GM12878 (cell line): ENCODE data around the gene DPP6. TPM values are rescaled to one million over a fixed set of nuclear protein-coding genes. Genes with fewer than 3 reads are reported as not detected.

Source experiments
- ASH2L ChIP-seq: fragments of 300-600, 200-600 bp; sonication (generic); IDR thresholded peaks from 2 replicates; pipeline ENCODE4 v1.6.1; 2017; ENCODE audit warnings: low read depth, mild to moderate bottlenecking, borderline replicate concordance
- ATF2 ChIP-seq: IDR thresholded peaks from 2 replicates; pipeline ENCODE4 v1.6.1; 2012; ENCODE audit warnings: low read length, inconsistent platforms
- BRCA1 ChIP-seq: IDR thresholded peaks from 2 replicates; pipeline ENCODE4 v1.6.1; 2011; ENCODE audit warnings: low read depth, low read length, improper control_type of control experiment
- EED ChIP-seq: sonication (generic); IDR thresholded peaks from 2 replicates; pipeline ENCODE4 v1.6.1; 2016; ENCODE audit warnings: antibody characterized with exemption, low read depth
- EP300 ChIP-seq, 2 experiments: fragments of 150-350 bp in 1 of 2; IDR thresholded peaks; 2 replicates each; pipeline ENCODE4 v1.6.1; 2011 to 2012; ENCODE audit warnings: low read depth in 2 of 2, low read length in 2 of 2, borderline replicate concordance in 1 of 2, improper control_type of control experiment in 1 of 2, inconsistent platforms in 1 of 2; ENCODE audit not compliant: control insufficient read depth in 1 of 2
- ETV6 ChIP-seq, 2 experiments: fragments of 450-650 bp in 1 of 2; IDR thresholded peaks in 1 of 2; conservative IDR thresholded peaks in 1 of 2; 2 replicates each; pipeline ENCODE4 v1.6.1; 2014; ENCODE audit warnings: antibody characterized with exemption in 1 of 2, borderline replicate concordance in 1 of 2, low read depth in 1 of 2, mild to moderate bottlenecking in 1 of 2, moderate library complexity in 1 of 2
- GATAD2B ChIP-seq: fragments of 450-650 bp; conservative IDR thresholded peaks from 2 replicates; pipeline ENCODE4 v1.6.1; 2017; ENCODE audit warnings: low read depth, mild to moderate bottlenecking, moderate library complexity
- IKZF1 ChIP-seq: fragments of 450-650 bp; conservative IDR thresholded peaks from 2 replicates; pipeline ENCODE4 v1.6.1; 2017; ENCODE audit warnings: antibody characterized with exemption, mild to moderate bottlenecking
- IKZF2 ChIP-seq, 2 experiments: fragments of 450-650 bp; IDR thresholded peaks; 2 replicates each; pipeline ENCODE4 v1.6.1; 2017; ENCODE audit warnings: mild to moderate bottlenecking in 2 of 2, moderate library complexity in 2 of 2
- IRF4 ChIP-seq: IDR thresholded peaks from 2 replicates; pipeline ENCODE4 v1.6.1; 2011; ENCODE audit warnings: low read depth, low read length
- IRF5 ChIP-seq: fragments of 450-650 bp; IDR thresholded peaks from 2 replicates; pipeline ENCODE4 v1.6.1; 2017; ENCODE audit warnings: borderline replicate concordance
- KDM1A ChIP-seq: fragments of 200-600 bp; sonication (generic); IDR thresholded peaks from 2 replicates; pipeline ENCODE4 v1.6.1; 2016; ENCODE audit warnings: borderline replicate concordance
- LARP7 ChIP-seq: fragments of 450-650 bp; IDR thresholded peaks from 2 replicates; pipeline ENCODE4 v1.6.1; 2017; ENCODE audit warnings: mild to moderate bottlenecking
- MEF2B ChIP-seq: fragments of 450-650 bp; IDR thresholded peaks from 2 replicates; pipeline ENCODE4 v1.6.1; 2018; ENCODE audit warnings: mild to moderate bottlenecking, moderate library complexity; ENCODE audit not compliant: partially characterized antibody, poor library complexity, severe bottlenecking
- NBN ChIP-seq: fragments of 450-650 bp; IDR thresholded peaks from 2 replicates; pipeline ENCODE4 v1.6.1; 2016
- NFYA ChIP-seq: IDR thresholded peaks from 2 replicates; pipeline ENCODE4 v1.6.1; 2011; ENCODE audit warnings: low read depth, mild to moderate bottlenecking, low read length, improper control_type of control experiment, borderline replicate concordance
- NR2F1 ChIP-seq: fragments of 450-650 bp; conservative IDR thresholded peaks from 2 replicates; pipeline ENCODE4 v1.6.1; 2017; ENCODE audit warnings: mild to moderate bottlenecking
- POLR2AphosphoS2 ChIP-seq: IDR thresholded peaks from 2 replicates; pipeline ENCODE4 v1.6.1; 2011; ENCODE audit warnings: low read depth, mild to moderate bottlenecking, low read length, improper control_type of control experiment, moderate library complexity
- RUNX3 ChIP-seq: IDR thresholded peaks from 2 replicates; pipeline ENCODE4 v1.6.1; 2012; ENCODE audit warnings: low read length, inconsistent platforms
- SPI1 ChIP-seq: IDR thresholded peaks from 2 replicates; pipeline ENCODE4 v1.6.1; 2011; ENCODE audit warnings: low read depth, mild to moderate bottlenecking, low read length, moderate library complexity, borderline replicate concordance; ENCODE audit not compliant: insufficient read depth
- TBL1XR1 ChIP-seq: IDR thresholded peaks from 2 replicates; pipeline ENCODE4 v1.6.1; 2012; ENCODE audit warnings: low read depth, low read length, improper control_type of control experiment
- TCF12 ChIP-seq: IDR thresholded peaks from 2 replicates; pipeline ENCODE4 v1.6.1; 2011; ENCODE audit warnings: low read depth, mild to moderate bottlenecking, low read length
- WRNIP1 ChIP-seq: IDR thresholded peaks from 2 replicates; pipeline ENCODE4 v1.6.1; 2011; ENCODE audit warnings: low read depth, low read length, improper control_type of control experiment, borderline replicate concordance
- ZNF274 ChIP-seq: IDR thresholded peaks from one replicate; pipeline ENCODE4 v1.8.0; 2011; ENCODE audit not compliant: insufficient read length, insufficient read depth
- ZSCAN29 ChIP-seq: fragments of 450-650 bp; IDR thresholded peaks from 2 replicates; pipeline ENCODE4 v1.6.1; 2017; ENCODE audit warnings: mild to moderate bottlenecking, moderate library complexity
- polyA plus RNA-seq, 11 experiments: library from polyadenylated mRNA; depleted of rRNA in 4 of 11; unstranded in 6 of 11; stranded (reverse) in 5 of 11; fragments of >200 nt; fragmentation: Nextera tagmentation in 4 of 11; fragmentation: Illumina TruSeq in 1 of 11; extraction: Ambion mirVana in 4 of 11; extraction: Trizol in 1 of 11; gene quantifications; 1 replicate in 1 of 11; 2 replicates in 10 of 11; pipeline versions ENCODE4 v1.2.1 to v1.2.3, GENCODE V29; 2011 to 2016; ENCODE audit warnings: inconsistent platforms in 2 of 11, missing spikeins in 2 of 11, low read depth in 1 of 11
- total RNA-seq, 4 experiments: library from RNA; depleted of rRNA in 3 of 4; stranded (reverse); fragments of >200 nt in 3 of 4; fragmentation: Illumina TruSeq in 1 of 4; extraction: Trizol in 1 of 4; gene quantifications; 2 replicates each; pipeline versions ENCODE4 v1.2.1 to v1.2.3, GENCODE V29; 2013 to 2021
- TF ChIP-seq, protein P1 (sequence below): fragments of 450-650 bp; IDR thresholded peaks from 2 replicates; pipeline ENCODE4 v1.6.1; 2017; ENCODE audit warnings: mild to moderate bottlenecking, moderate library complexity

Gene DPP6
- total and polyA plus RNA-seq, 10 of the 15 experiments (the other 5 are each of a cell fraction or from before 2014, with no cell fraction given): not detected

GRCh38 chr7:154867068-154867467 is 814.9 kb downstream of the DPP6 start (continued):
- TF ChIP-seq, protein P1, sequence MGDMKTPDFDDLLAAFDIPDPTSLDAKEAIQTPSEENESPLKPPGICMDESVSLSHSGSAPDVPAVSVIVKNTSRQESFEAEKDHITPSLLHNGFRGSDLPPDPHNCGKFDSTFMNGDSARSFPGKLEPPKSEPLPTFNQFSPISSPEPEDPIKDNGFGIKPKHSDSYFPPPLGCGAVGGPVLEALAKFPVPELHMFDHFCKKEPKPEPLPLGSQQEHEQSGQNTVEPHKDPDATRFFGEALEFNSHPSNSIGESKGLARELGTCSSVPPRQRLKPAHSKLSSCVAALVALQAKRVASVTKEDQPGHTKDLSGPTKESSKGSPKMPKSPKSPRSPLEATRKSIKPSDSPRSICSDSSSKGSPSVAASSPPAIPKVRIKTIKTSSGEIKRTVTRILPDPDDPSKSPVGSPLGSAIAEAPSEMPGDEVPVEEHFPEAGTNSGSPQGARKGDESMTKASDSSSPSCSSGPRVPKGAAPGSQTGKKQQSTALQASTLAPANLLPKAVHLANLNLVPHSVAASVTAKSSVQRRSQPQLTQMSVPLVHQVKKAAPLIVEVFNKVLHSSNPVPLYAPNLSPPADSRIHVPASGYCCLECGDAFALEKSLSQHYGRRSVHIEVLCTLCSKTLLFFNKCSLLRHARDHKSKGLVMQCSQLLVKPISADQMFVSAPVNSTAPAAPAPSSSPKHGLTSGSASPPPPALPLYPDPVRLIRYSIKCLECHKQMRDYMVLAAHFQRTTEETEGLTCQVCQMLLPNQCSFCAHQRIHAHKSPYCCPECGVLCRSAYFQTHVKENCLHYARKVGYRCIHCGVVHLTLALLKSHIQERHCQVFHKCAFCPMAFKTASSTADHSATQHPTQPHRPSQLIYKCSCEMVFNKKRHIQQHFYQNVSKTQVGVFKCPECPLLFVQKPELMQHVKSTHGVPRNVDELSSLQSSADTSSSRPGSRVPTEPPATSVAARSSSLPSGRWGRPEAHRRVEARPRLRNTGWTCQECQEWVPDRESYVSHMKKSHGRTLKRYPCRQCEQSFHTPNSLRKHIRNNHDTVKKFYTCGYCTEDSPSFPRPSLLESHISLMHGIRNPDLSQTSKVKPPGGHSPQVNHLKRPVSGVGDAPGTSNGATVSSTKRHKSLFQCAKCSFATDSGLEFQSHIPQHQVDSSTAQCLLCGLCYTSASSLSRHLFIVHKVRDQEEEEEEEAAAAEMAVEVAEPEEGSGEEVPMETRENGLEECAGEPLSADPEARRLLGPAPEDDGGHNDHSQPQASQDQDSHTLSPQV: peak; percentile 15; the same call in 1 of the 2 replicates
- TF ChIP-seq MEF2B: peak; percentile 78
- TF ChIP-seq IRF5: no peak
- TF ChIP-seq IRF4: 0 out of 2 replicates have a peak, but pooled peaks have one; percentile 43
- TF ChIP-seq KDM1A: no peak
- TF ChIP-seq LARP7: no peak
- no peak for TF ChIP-seq ZSCAN29
- TF ChIP-seq WRNIP1: no peak
- TF ChIP-seq ZNF274: no peak
- TF ChIP-seq NBN: peak; percentile 51; the same call in 1 of the 2 replicates
- TF ChIP-seq EED: peak; percentile 84
- TF ChIP-seq ETV6 (conservative IDR thresholded peaks at IDR 0.05 in 1 of 2, IDR thresholded peaks at IDR 0.05 in 1 of 2; ENCODE audit: borderline replicate concordance in 1 of 2, low read depth in 1 of 2): peak in 1 of 2 experiments; percentile 26; a peak in 1 of 4 replicates
- no peak for TF ChIP-seq ASH2L
- peak; percentile 40; the same call in 1 of the 2 replicates for TF ChIP-seq ATF2
- peak; percentile 89 for TF ChIP-seq IKZF1
- TF ChIP-seq IKZF2 (IDR thresholded peaks at IDR 0.05): peak; percentile 86 to 91
- TF ChIP-seq BRCA1: no peak
- TF ChIP-seq TCF12: 0 out of 2 replicates have a peak, but pooled peaks have one; percentile 25
- TF ChIP-seq SPI1: peak; percentile 39; the same call in 1 of the 2 replicates
- peak; percentile 74 for TF ChIP-seq RUNX3
- TF ChIP-seq POLR2AphosphoS2: no peak
- TF ChIP-seq TBL1XR1: no peak
- TF ChIP-seq NR2F1: peak; percentile 28; the same call in 1 of the 2 replicates
- no peak; the same call in 1 of the 2 replicates for TF ChIP-seq GATAD2B
- TF ChIP-seq EP300 (IDR thresholded peaks at IDR 0.05; ENCODE audit: borderline replicate concordance in 1 of 2, control insufficient read depth in 1 of 2, low read depth in 2 of 2, low read length in 2 of 2): peak; percentile 58 to 77; a peak in 2 of 4 replicates
- no peak for TF ChIP-seq NFYA
